IMR-90 (cell line): Measurements from ENCODE around the gene MYH9. TPM values are rescaled to one million over a fixed set of nuclear protein-coding genes. Genes with fewer than 3 reads are reported as not detected.

Source experiments
- ATAC-seq: fragments of 200-7000 bp; cut with Tn5 transposase; 2 replicates; pipeline ENCODE4 v1.9.1; 2020; ENCODE audit warnings: low read depth, mild to moderate bottlenecking, moderate library complexity
- BruUV-seq: library from RNA; stranded (reverse); fragments of 400-500 nt; replicated peaks from 2 replicates; lab custom pipeline; 2021; lab: Mats Ljungman, UMichigan
- CTCF ChIA-PET: fragments of 300-600 bp; formaldehyde crosslinking; extraction: SDS; loops from one replicate; lab custom pipeline; 2021; ENCODE audit warnings: antibody characterized with exemption; lab: Yijun Ruan, JAX
- POLR2A ChIA-PET: fragments of 300-600 bp; sonication (Branson Sonifier 250); formaldehyde crosslinking; loops from one replicate; lab custom pipeline; 2022; ENCODE audit warnings: antibody characterized with exemption; ENCODE audit not compliant: unreplicated experiment; lab: Charles Lee
- DNase-seq: peaks from one replicate; pipeline ENCODE4 v3.0.0; 2013
- H2AFZ ChIP-seq: replicated peaks from 2 replicates; pipeline ENCODE3; 2013; ENCODE audit warnings: low read length, mild to moderate bottlenecking; ENCODE audit not compliant: poor library complexity
- H2AK5ac ChIP-seq: 2 replicates; pipeline ENCODE4 v1.6.1; 2013; ENCODE audit warnings: low read depth, low read length, inconsistent platforms
- H2AK9ac ChIP-seq: replicated peaks from 2 replicates; pipeline ENCODE3; 2013; ENCODE audit warnings: mild to moderate bottlenecking, low read depth, low read length, moderate library complexity; ENCODE audit not compliant: poor library complexity
- H2BK120ac ChIP-seq: 2 replicates; pipeline ENCODE4 v1.6.1; 2013; ENCODE audit warnings: low read depth, low read length, inconsistent platforms
- H2BK15ac ChIP-seq: 3 replicates; pipeline ENCODE4 v1.6.1; 2013; ENCODE audit warnings: low read depth, low read length, inconsistent platforms
- H2BK20ac ChIP-seq: 2 replicates; pipeline ENCODE4 v1.6.1; 2013; ENCODE audit warnings: low read depth, mild to moderate bottlenecking, inconsistent platforms, low read length, moderate library complexity
- H2BK5ac ChIP-seq: 2 replicates; pipeline ENCODE4 v1.6.1; 2013; ENCODE audit warnings: mild to moderate bottlenecking, low read depth, low read length, inconsistent platforms; ENCODE audit not compliant: poor library complexity, severe bottlenecking
- H3K14ac ChIP-seq: replicated peaks from 2 replicates; pipeline ENCODE4 v1.6.1; 2013; ENCODE audit warnings: low read depth, low read length, inconsistent platforms
- H3K18ac ChIP-seq: 2 replicates; pipeline ENCODE4 v1.6.1; 2013; ENCODE audit warnings: low read depth, low read length, control low read depth
- H3K23ac ChIP-seq: 2 replicates; pipeline ENCODE4 v1.6.1; 2013; ENCODE audit warnings: low read depth, low read length, inconsistent platforms
- H3K27ac ChIP-seq: 2 replicates; pipeline ENCODE4 v1.5.1; 2013; ENCODE audit warnings: mild to moderate bottlenecking, control low read depth, low read length; ENCODE audit not compliant: insufficient read depth
- H3K27me3 ChIP-seq: 2 replicates; pipeline ENCODE4 v1.6.1; 2013; ENCODE audit warnings: low read length; ENCODE audit not compliant: control insufficient read depth, insufficient read depth
- H3K36me3 ChIP-seq: 2 replicates; pipeline ENCODE4 v1.6.1; 2013; ENCODE audit warnings: low read length, mixed read lengths; ENCODE audit not compliant: control insufficient read depth, insufficient read depth
- H3K4ac ChIP-seq: 2 replicates; pipeline ENCODE4 v1.6.1; 2013; ENCODE audit warnings: low read depth, low read length, inconsistent platforms
- H3K4me1 ChIP-seq: 2 replicates; pipeline ENCODE4 v1.6.1; 2013; ENCODE audit warnings: low read length, mixed read lengths; ENCODE audit not compliant: control insufficient read depth, insufficient read depth
- H3K4me2 ChIP-seq: 2 replicates; pipeline ENCODE4 v1.6.1; 2013; ENCODE audit warnings: low read depth, mild to moderate bottlenecking, control low read depth, low read length, moderate library complexity
- H3K4me3 ChIP-seq: 2 replicates; pipeline ENCODE4 v1.5.1; 2013; ENCODE audit warnings: low read depth, mild to moderate bottlenecking, control low read depth, low read length, moderate library complexity; ENCODE audit not compliant: insufficient read depth
- H3K56ac ChIP-seq: 2 replicates; pipeline ENCODE4 v1.6.1; 2013; ENCODE audit warnings: low read length, inconsistent platforms; ENCODE audit not compliant: insufficient read depth; ENCODE audit errors: extremely low read depth
- H3K79me1 ChIP-seq, 2 experiments: 2 replicates each; pipeline ENCODE4 v1.6.1; 2013; ENCODE audit warnings: low read length in 2 of 2, inconsistent platforms in 1 of 2, low read depth in 1 of 2
- H3K9ac ChIP-seq: 2 replicates; pipeline ENCODE4 v1.6.1; 2013; ENCODE audit warnings: low read depth, low read length, control low read depth
- H3K9me1 ChIP-seq: 2 replicates; pipeline ENCODE4 v1.6.1; 2013; ENCODE audit warnings: low read length, inconsistent platforms; ENCODE audit not compliant: insufficient read depth
- H3K9me3 ChIP-seq: 2 replicates; pipeline ENCODE4 v1.6.1; 2013; ENCODE audit warnings: low read length; ENCODE audit not compliant: control insufficient read depth, insufficient read depth
- H4K20me1 ChIP-seq: 2 replicates; pipeline ENCODE4 v1.6.1; 2013; ENCODE audit warnings: low read length, inconsistent platforms; ENCODE audit not compliant: insufficient read depth
- H4K5ac ChIP-seq: 2 replicates; pipeline ENCODE4 v1.6.1; 2013; ENCODE audit warnings: mild to moderate bottlenecking, low read depth, low read length, control low read depth
- H4K8ac ChIP-seq, 2 experiments: 2 replicates each; pipeline ENCODE4 v1.6.1; 2013; ENCODE audit warnings: low read depth in 2 of 2, low read length in 2 of 2, control low read depth in 1 of 2, inconsistent platforms in 1 of 2
- H4K91ac ChIP-seq: 2 replicates; pipeline ENCODE4 v1.6.1; 2013; ENCODE audit warnings: low read depth, low read length, inconsistent platforms; ENCODE audit not compliant: insufficient read depth
- BHLHE40 ChIP-seq: fragments of 150-350 bp; IDR thresholded peaks from 2 replicates; pipeline ENCODE4 v1.6.1; 2016; ENCODE audit warnings: mild to moderate bottlenecking, low read depth, low read length
- CEBPB ChIP-seq: IDR thresholded peaks from 2 replicates; pipeline ENCODE4 v1.6.1; 2012; ENCODE audit warnings: low read depth, low read length, improper control_type of control experiment
- CTCF ChIP-seq: conservative IDR thresholded peaks from 2 replicates; pipeline ENCODE4 v1.5.1; 2012; ENCODE audit warnings: mild to moderate bottlenecking, low read depth, low read length, improper control_type of control experiment
- ELK1 ChIP-seq: fragments of 150-350 bp; IDR thresholded peaks from 2 replicates; pipeline ENCODE4 v1.6.1; 2016; ENCODE audit warnings: low read depth, mild to moderate bottlenecking, low read length, moderate library complexity, borderline replicate concordance
- FOS ChIP-seq: fragments of 150-350 bp; IDR thresholded peaks from 2 replicates; pipeline ENCODE4 v1.6.1; 2016; ENCODE audit warnings: low read depth, low read length
- MAFK ChIP-seq: IDR thresholded peaks from 2 replicates; pipeline ENCODE4 v1.6.1; 2012; ENCODE audit warnings: low read depth, low read length, improper control_type of control experiment
- MAZ ChIP-seq: IDR thresholded peaks from 2 replicates; pipeline ENCODE4 v1.6.1; 2012; ENCODE audit warnings: low read depth, mild to moderate bottlenecking, low read length, improper control_type of control experiment, moderate library complexity, borderline replicate concordance
- MXI1 ChIP-seq: IDR thresholded peaks from 2 replicates; pipeline ENCODE4 v1.6.1; 2012; ENCODE audit warnings: low read depth, mild to moderate bottlenecking, low read length, moderate library complexity, borderline replicate concordance
- NFE2L2 ChIP-seq: fragments of 150-350 bp; IDR thresholded peaks from 2 replicates; pipeline ENCODE4 v1.6.1; 2016; ENCODE audit warnings: low read depth, mild to moderate bottlenecking, low read length
- POLR2A ChIP-seq: IDR thresholded peaks from 2 replicates; pipeline ENCODE4 v1.6.1; 2012; ENCODE audit warnings: mild to moderate bottlenecking, low read depth, low read length
- RAD21 ChIP-seq: IDR thresholded peaks from 2 replicates; pipeline ENCODE4 v1.6.1; 2012; ENCODE audit warnings: low read length, improper control_type of control experiment
- RCOR1 ChIP-seq: IDR thresholded peaks from 2 replicates; pipeline ENCODE4 v1.6.1; 2012; ENCODE audit warnings: mild to moderate bottlenecking, low read length, improper control_type of control experiment; ENCODE audit not compliant: insufficient replicate concordance
- RFX5 ChIP-seq: IDR thresholded peaks from 2 replicates; pipeline ENCODE4 v1.8.0; 2012; ENCODE audit warnings: low read depth, mild to moderate bottlenecking, low read length, moderate library complexity
- SMC3 ChIP-seq: fragments of 150-350 bp; IDR thresholded peaks from 2 replicates; pipeline ENCODE4 v1.6.1; 2016; ENCODE audit warnings: low read depth, mild to moderate bottlenecking, antibody characterized with exemption, low read length, moderate library complexity
- USF2 ChIP-seq: fragments of 150-350 bp; IDR thresholded peaks from 2 replicates; pipeline ENCODE4 v1.6.1; 2017; ENCODE audit warnings: mild to moderate bottlenecking, antibody characterized with exemption, low read length, low read depth
- WGBS, 2 experiments: methylation state at CpG; one replicate each; pipeline versions ENCODE4 v1.1.5 to v1.1.7; 2013; ENCODE audit warnings: missing lambda C conversion rate in 2 of 2; ENCODE audit not compliant: insufficient read length in 1 of 2; ENCODE audit errors: extremely low coverage in 2 of 2; 5-methylcytosine and 5-hydroxymethylcytosine counted together
- dilution Hi-C: fragments of 300-500 bp; cut with HindIII; formaldehyde crosslinking; loops from one replicate; pipeline ENCODE4 v1.14.3; 2018; ENCODE audit warnings: low sequenced_read_pairs; ENCODE audit not compliant: unreplicated experiment
- in situ Hi-C: fragments of 300-500 bp; cut with MboI; formaldehyde crosslinking; loops from 3 replicates; pipeline ENCODE4 v1.14.3; 2019; ENCODE audit warnings: low sequenced_read_pairs, inconsistent platforms, mixed read lengths
- intact Hi-C: fragments of 100-400 bp; cut with micrococcal nuclease; formaldehyde crosslinking; loops from 2 replicates; pipeline ENCODE4 v1.10.0; 2022
- polyA plus RNA-seq, 3 experiments: library from polyadenylated mRNA; depleted of rRNA; stranded (reverse); fragments of >200 nt; gene quantifications; 2 replicates each; pipeline ENCODE4 v1.2.3, GENCODE V29; 2012; ENCODE audit warnings: low replicate concordance in 1 of 3
- total RNA-seq: library from RNA; depleted of rRNA; stranded (reverse); fragments of >200 nt; gene quantifications from 2 replicates; pipeline ENCODE4 v1.2.3, GENCODE V29; 2012

The MYH9 gene
- total and polyA plus RNA-seq, 2 of the 4 experiments (the other 2 are of a cell fraction), result 475 to 554 TPM

GRCh38 chr22:36247955-36248354, 139.8 kb downstream of the MYH9 start:
- H4K91ac ChIP-seq, result no peak overlapping the region

More at GRCh38 chr22:36247955-36248354, 139.8 kb downstream of the MYH9 start:
- Histone ChIP-seq H3K27ac (no peak overlapping the region), H3K4me1 (no peaks in the 10 kb centered on the region; the same call in 1 of the 2 replicates), H2BK5ac (no peak overlapping the region), H3K56ac (no peak overlapping the region), H3K9me1 (no peaks in the 10 kb centered on the region), H3K27me3 (no peaks in the 10 kb centered on the region), H3K36me3 (no peaks in the 10 kb centered on the region), H2AK5ac (no peak overlapping the region), H3K9me3 (no peaks in the 10 kb centered on the region), H4K20me1 (no peaks in the 10 kb centered on the region), H3K79me1 (no peaks in the 10 kb centered on the region), H3K4me2 (no peak overlapping the region), H2BK15ac (no peak overlapping the region), H4K5ac (no peak overlapping the region), H2AK9ac (no peak overlapping the region), H3K14ac (no peak overlapping the region), H3K18ac (no peak overlapping the region), H2BK20ac (no peak overlapping the region), H3K4me3 (no peak overlapping the region), H3K4ac (no peak overlapping the region), H3K23ac (no peak overlapping the region), H2AFZ (no peak overlapping the region), H4K8ac (no peak overlapping the region), H2BK120ac (no peak overlapping the region), H3K9ac (no peak overlapping the region)
- intact Hi-C loops (no loop called here), dilution Hi-C loops (no loop called here), in situ Hi-C loops (no loop called here)
- DNase-seq (no peak), ATAC-seq (no peak)
- BruUV-seq, result no TSS peak
- ChIA-PET POLR2A (no interaction called here), CTCF (no interaction called here)
- TF ChIP-seq MAFK (no peak), USF2 (no peak), MAZ (no peak), RAD21 (no peak), NFE2L2 (no peak), ELK1 (no peak), MXI1 (no peak), CTCF (no peak), BHLHE40 (no peak), SMC3 (no peak), FOS (no peak), RFX5 (no peak), POLR2A (no peak; the same call in 1 of the 2 replicates), CEBPB (no peak), RCOR1 (no peak)
- WGBS, 2 experiments, result no CpG with 5 or more reads among the region's 5 CpGs
